ENCODE data around the gene AIMP2.
"Not testable (repeated sequence)": the region's sequence is repeated elsewhere in the genome, so short reads cannot be mapped to it uniquely, and the experiment has no call there.

The AIMP2 gene

GRCh38 chr7:5987061-5987460 is 22.0 kb upstream of the AIMP2 start:
- H3K27me3 ChIP-seq (ENCODE audit: insufficient read depth, low read length, poor library complexity, severe bottlenecking); H3K9ac ChIP-seq (ENCODE audit: low read depth, low read length, poor library complexity, severe bottlenecking); H2AFZ ChIP-seq (ENCODE audit: low read length); H3K4me2 ChIP-seq (ENCODE audit: low read depth, low read length, poor library complexity, severe bottlenecking); H4K20me1 ChIP-seq (ENCODE audit: insufficient read depth, low read length, poor library complexity, severe bottlenecking); H3F3A ChIP-seq (ENCODE audit: low read depth); H3K36me3 ChIP-seq (ENCODE audit: insufficient read depth, low read length); H3K4me3 ChIP-seq (ENCODE audit: low read length, poor library complexity, severe bottlenecking); H3K4me1 ChIP-seq (ENCODE audit: insufficient read depth, low read length, poor library complexity, severe bottlenecking); H3K9me3 ChIP-seq (ENCODE audit: insufficient read depth, low read depth, low read length); H3K9me2 ChIP-seq (replicated peaks; ENCODE audit: low read depth, low read length); H3K79me2 ChIP-seq (ENCODE audit: insufficient read depth, low read length): not testable (repeated sequence)

- H2AFZ ChIP-seq (ENCODE audit: low read length), result no peak overlapping the region
- H4K20me1 ChIP-seq (ENCODE audit: insufficient read depth, low read length, poor library complexity, severe bottlenecking), result no peaks in the 10 kb centered on the region
- no peak overlapping the region for H3K4me2 ChIP-seq (ENCODE audit: low read depth, low read length, poor library complexity, severe bottlenecking)
- TF ChIP-seq EZH2phosphoT487 (IDR thresholded peaks at IDR 0.05; ENCODE audit: borderline replicate concordance) (no peak), CTCF (conservative IDR thresholded peaks at IDR 0.05; ENCODE audit: low read length) (peak; percentile 75)
- no peaks in the 10 kb centered on the region for H3K9me2 ChIP-seq (replicated peaks; ENCODE audit: low read depth, low read length)
- H3K36me3 ChIP-seq (ENCODE audit: insufficient read depth, low read length), result peaks cover 36% of the 10 kb centered on the region; the same call in 1 of the 2 replicates
- no peaks in the 10 kb centered on the region for H3K9me3 ChIP-seq (ENCODE audit: insufficient read depth, low read depth, low read length)
- no peak overlapping the region for H3K9ac ChIP-seq (ENCODE audit: low read depth, low read length, poor library complexity, severe bottlenecking)
- no peaks in the 10 kb centered on the region for H3K4me1 ChIP-seq (ENCODE audit: insufficient read depth, low read length, poor library complexity, severe bottlenecking)
- H3K27me3 ChIP-seq (ENCODE audit: insufficient read depth, low read length, poor library complexity, severe bottlenecking), result no peaks in the 10 kb centered on the region
- H3K79me2 ChIP-seq (ENCODE audit: insufficient read depth, low read length), result no peaks in the 10 kb centered on the region
- no peak overlapping the region for H3K4me3 ChIP-seq (ENCODE audit: low read length, poor library complexity, severe bottlenecking)
- H3F3A ChIP-seq (ENCODE audit: low read depth), result no peaks in the 10 kb centered on the region
These were observed 11.8 kb upstream of the AIMP2 start for GRCh38 chr7:5997210-5997808.

- H3K9me3 ChIP-seq (ENCODE audit: insufficient read depth, low read depth, low read length), result no peaks in the 10 kb centered on the region
- peak overlapping the region; percentile 82 for H3K4me2 ChIP-seq (ENCODE audit: low read depth, low read length, poor library complexity, severe bottlenecking)
- peak overlapping the region; percentile 91 for H3K4me3 ChIP-seq (ENCODE audit: low read length, poor library complexity, severe bottlenecking)
- peaks cover 47% of the 10 kb centered on the region for H3K79me2 ChIP-seq (ENCODE audit: insufficient read depth, low read length)
- no peaks in the 10 kb centered on the region for H3K9me2 ChIP-seq (replicated peaks; ENCODE audit: low read depth, low read length)
- H3K4me1 ChIP-seq (ENCODE audit: insufficient read depth, low read length, poor library complexity, severe bottlenecking), result peaks cover 15% of the 10 kb centered on the region
- no peaks in the 10 kb centered on the region for H3F3A ChIP-seq (ENCODE audit: low read depth)
- peak overlapping the region; percentile 90 for H3K9ac ChIP-seq (ENCODE audit: low read depth, low read length, poor library complexity, severe bottlenecking)
- no peaks in the 10 kb centered on the region for H3K27me3 ChIP-seq (ENCODE audit: insufficient read depth, low read length, poor library complexity, severe bottlenecking)
- no peak for TF ChIP-seq EZH2phosphoT487 (IDR thresholded peaks at IDR 0.05; ENCODE audit: borderline replicate concordance)
- no peak for TF ChIP-seq CTCF (conservative IDR thresholded peaks at IDR 0.05; ENCODE audit: low read length)
- no peak overlapping the region for H2AFZ ChIP-seq (ENCODE audit: low read length)
- H3K36me3 ChIP-seq (ENCODE audit: insufficient read depth, low read length), result no peaks in the 10 kb centered on the region
- H4K20me1 ChIP-seq (ENCODE audit: insufficient read depth, low read length, poor library complexity, severe bottlenecking), result no peaks in the 10 kb centered on the region
These were observed 1.7 kb upstream of the AIMP2 start for GRCh38 chr7:6007386-6007785.

- not testable (repeated sequence) for H3K27me3 ChIP-seq (ENCODE audit: insufficient read depth, low read length, poor library complexity, severe bottlenecking); H3F3A ChIP-seq (ENCODE audit: low read depth); H3K9me2 ChIP-seq (replicated peaks; ENCODE audit: low read depth, low read length); H4K20me1 ChIP-seq (ENCODE audit: insufficient read depth, low read length, poor library complexity, severe bottlenecking); H3K36me3 ChIP-seq (ENCODE audit: insufficient read depth, low read length); H3K9me3 ChIP-seq (ENCODE audit: insufficient read depth, low read depth, low read length); H2AFZ ChIP-seq (ENCODE audit: low read length)
- Histone ChIP-seq H3K4me2 (ENCODE audit: low read depth, low read length, poor library complexity, severe bottlenecking) (peak overlapping the region; percentile 82), H3K4me3 (ENCODE audit: low read length, poor library complexity, severe bottlenecking) (peak overlapping the region; percentile 91), H3K79me2 (ENCODE audit: insufficient read depth, low read length) (peaks cover 49% of the 10 kb centered on the region), H3K4me1 (ENCODE audit: insufficient read depth, low read length, poor library complexity, severe bottlenecking) (peaks cover 15% of the 10 kb centered on the region), H3K9ac (ENCODE audit: low read depth, low read length, poor library complexity, severe bottlenecking) (peak overlapping the region; percentile 90)
These were observed 1.1 kb upstream of the AIMP2 start for GRCh38 chr7:6007835-6008590.

- Histone ChIP-seq H3K4me1 (ENCODE audit: insufficient read depth, low read length, poor library complexity, severe bottlenecking) (peaks cover 15% of the 10 kb centered on the region), H3K79me2 (ENCODE audit: insufficient read depth, low read length) (peaks cover 54% of the 10 kb centered on the region), H3K9ac (ENCODE audit: low read depth, low read length, poor library complexity, severe bottlenecking) (peak overlapping the region; percentile 90), H3K4me2 (ENCODE audit: low read depth, low read length, poor library complexity, severe bottlenecking) (peak overlapping the region; percentile 91), H3K4me3 (ENCODE audit: low read length, poor library complexity, severe bottlenecking) (peak overlapping the region; percentile 91)
- H3K36me3 ChIP-seq (ENCODE audit: insufficient read depth, low read length); H4K20me1 ChIP-seq (ENCODE audit: insufficient read depth, low read length, poor library complexity, severe bottlenecking); H3K27me3 ChIP-seq (ENCODE audit: insufficient read depth, low read length, poor library complexity, severe bottlenecking); H3K9me3 ChIP-seq (ENCODE audit: insufficient read depth, low read depth, low read length); H2AFZ ChIP-seq (ENCODE audit: low read length); H3F3A ChIP-seq (ENCODE audit: low read depth); H3K9me2 ChIP-seq (replicated peaks; ENCODE audit: low read depth, low read length): not testable (repeated sequence)
These were observed 1.3 kb downstream of the AIMP2 start for GRCh38 chr7:6010370-6010769.

Measured in Loucy (cell line).